ENCODE data around the gene POLD1.

DNA sequence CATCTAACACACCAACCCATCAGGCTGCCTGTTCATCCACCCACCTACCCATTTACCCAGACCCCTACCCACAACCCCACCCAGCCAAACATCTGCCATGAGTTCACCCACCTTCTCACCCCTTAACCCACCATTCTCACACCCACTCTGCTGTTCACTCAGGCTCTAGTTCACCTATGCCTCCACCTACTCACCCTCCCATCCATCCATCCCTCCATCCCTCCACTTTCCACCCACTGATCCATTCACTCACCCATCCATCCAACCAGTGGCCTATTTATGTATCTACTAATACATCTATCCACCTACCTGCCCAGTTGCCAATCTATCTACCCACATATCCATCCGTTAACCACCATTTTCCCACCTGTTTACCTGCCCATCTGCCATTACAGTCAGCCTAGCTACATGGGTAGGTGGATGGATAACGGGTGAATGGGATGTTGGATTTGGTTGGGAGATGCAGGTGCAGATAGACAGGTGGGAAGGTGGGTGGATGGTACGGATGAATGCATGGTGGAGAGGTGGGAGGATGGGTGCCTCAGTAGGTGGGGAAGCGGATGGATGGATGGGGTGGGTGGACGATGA, 53.8 kb downstream of the POLD1 start:
- TF ChIP-seq, protein P1, sequence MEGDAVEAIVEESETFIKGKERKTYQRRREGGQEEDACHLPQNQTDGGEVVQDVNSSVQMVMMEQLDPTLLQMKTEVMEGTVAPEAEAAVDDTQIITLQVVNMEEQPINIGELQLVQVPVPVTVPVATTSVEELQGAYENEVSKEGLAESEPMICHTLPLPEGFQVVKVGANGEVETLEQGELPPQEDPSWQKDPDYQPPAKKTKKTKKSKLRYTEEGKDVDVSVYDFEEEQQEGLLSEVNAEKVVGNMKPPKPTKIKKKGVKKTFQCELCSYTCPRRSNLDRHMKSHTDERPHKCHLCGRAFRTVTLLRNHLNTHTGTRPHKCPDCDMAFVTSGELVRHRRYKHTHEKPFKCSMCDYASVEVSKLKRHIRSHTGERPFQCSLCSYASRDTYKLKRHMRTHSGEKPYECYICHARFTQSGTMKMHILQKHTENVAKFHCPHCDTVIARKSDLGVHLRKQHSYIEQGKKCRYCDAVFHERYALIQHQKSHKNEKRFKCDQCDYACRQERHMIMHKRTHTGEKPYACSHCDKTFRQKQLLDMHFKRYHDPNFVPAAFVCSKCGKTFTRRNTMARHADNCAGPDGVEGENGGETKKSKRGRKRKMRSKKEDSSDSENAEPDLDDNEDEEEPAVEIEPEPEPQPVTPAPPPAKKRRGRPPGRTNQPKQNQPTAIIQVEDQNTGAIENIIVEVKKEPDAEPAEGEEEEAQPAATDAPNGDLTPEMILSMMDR (conservative IDR thresholded peaks at IDR 0.05; ENCODE audit: low read length): no peak
- TF ChIP-seq EZH2phosphoT487 (IDR thresholded peaks at IDR 0.05; ENCODE audit: borderline replicate concordance, low read depth, low read length): no peak

Measured in OCI-LY7 (cell line).